Nephron (organoid): Measurements from ENCODE around the gene PRPF40A.
A peak's percentile ranks its signal among the peaks of the same experiment; 100 is the strongest.

Experiments
- H3K27ac Mint-ChIP-seq, 3 experiments: 2 replicates each; pipeline ENCODE4 v1.8.0; 2020; ENCODE audit warnings: mixed read lengths in 3 of 3, mild to moderate bottlenecking in 2 of 3, moderate library complexity in 1 of 3
- H3K27me3 Mint-ChIP-seq: 2 replicates; pipeline ENCODE4 v1.8.0; 2021; ENCODE audit warnings: low read depth, mild to moderate bottlenecking, moderate library complexity, mixed read lengths
- H3K36me3 Mint-ChIP-seq: 2 replicates; pipeline ENCODE4 v1.8.0; 2020; ENCODE audit warnings: low read depth, mixed read lengths
- H3K4me1 Mint-ChIP-seq: 2 replicates; pipeline ENCODE4 v1.8.0; 2020; ENCODE audit warnings: mixed read lengths
- H3K4me3 Mint-ChIP-seq, 3 experiments: 2 replicates each; pipeline ENCODE4 v1.8.0; 2020; ENCODE audit warnings: mild to moderate bottlenecking in 3 of 3, mixed read lengths in 3 of 3, moderate library complexity in 2 of 3
- H3K9me3 Mint-ChIP-seq: 2 replicates; pipeline ENCODE4 v1.8.0; 2020; ENCODE audit warnings: mixed read lengths
- CTCF ChIP-seq, 3 experiments: fragments of 200-600 bp; sonication (generic); IDR thresholded peaks; one replicate each; pipeline ENCODE4 v1.5.0; 2021; ENCODE audit warnings: antibody characterized with exemption in 3 of 3; ENCODE audit not compliant: unreplicated experiment in 3 of 3

Gene PRPF40A

GRCh38 chr2:152617456-152618192 is 99.6 kb downstream of the PRPF40A start:
- Mint-ChIP-seq H3K4me1 (peaks cover 47% of the 10 kb centered on the region), H3K36me3 (peaks cover 89% of the 10 kb centered on the region), H3K27me3 (no peaks in the 10 kb centered on the region), H3K4me3 (no peak overlapping the region), H3K9me3 (no peaks in the 10 kb centered on the region), H3K27ac (peak overlapping the region in 1 of 3 experiments; percentile 35)
- TF ChIP-seq CTCF (IDR thresholded peaks at IDR 0.05; ENCODE audit: unreplicated experiment in 3 of 3): no peak

- TF ChIP-seq CTCF (IDR thresholded peaks at IDR 0.05; ENCODE audit: unreplicated experiment in 3 of 3): no peak
- Mint-ChIP-seq H3K9me3 (no peaks in the 10 kb centered on the region), H3K4me3 (no peak overlapping the region), H3K36me3 (peaks cover 80% of the 10 kb centered on the region), H3K27me3 (no peaks in the 10 kb centered on the region), H3K4me1 (peaks cover 28% of the 10 kb centered on the region), H3K27ac (peak overlapping the region in 1 of 3 experiments; percentile 61)
These were observed 102.1 kb downstream of the PRPF40A start for GRCh38 chr2:152615177-152615576.

- Mint-ChIP-seq H3K4me1 (peaks cover 25% of the 10 kb centered on the region), H3K4me3 (no peak overlapping the region), H3K9me3 (no peaks in the 10 kb centered on the region), H3K36me3 (peaks cover 72% of the 10 kb centered on the region), H3K27me3 (no peaks in the 10 kb centered on the region), H3K27ac (no peak overlapping the region)
- no peak for TF ChIP-seq CTCF (IDR thresholded peaks at IDR 0.05; ENCODE audit: unreplicated experiment in 3 of 3)
These were observed 104.0 kb downstream of the PRPF40A start for GRCh38 chr2:152613235-152613634.

GRCh38 chr2:152611458-152612231 is 105.6 kb downstream of the PRPF40A start:
- Mint-ChIP-seq H3K27me3 (no peaks in the 10 kb centered on the region), H3K4me1 (peaks cover 19% of the 10 kb centered on the region), H3K9me3 (no peaks in the 10 kb centered on the region), H3K4me3 (no peak overlapping the region), H3K36me3 (peaks cover 68% of the 10 kb centered on the region), H3K27ac (peak overlapping the region in 2 of 3 experiments; percentile 17 to 50)
- no peak for TF ChIP-seq CTCF (IDR thresholded peaks at IDR 0.05; ENCODE audit: unreplicated experiment in 3 of 3)

GRCh38 chr2:152609699-152610098 is 107.6 kb downstream of the PRPF40A start:
- peaks cover 13% of the 10 kb centered on the region for H3K4me1 Mint-ChIP-seq
- H3K27me3 Mint-ChIP-seq: no peaks in the 10 kb centered on the region
- no peak for TF ChIP-seq CTCF (IDR thresholded peaks at IDR 0.05; ENCODE audit: unreplicated experiment in 3 of 3)
- no peak overlapping the region for H3K4me3 Mint-ChIP-seq
- H3K27ac Mint-ChIP-seq: no peak overlapping the region
- H3K9me3 Mint-ChIP-seq: no peaks in the 10 kb centered on the region
- H3K36me3 Mint-ChIP-seq: peaks cover 56% of the 10 kb centered on the region
